GM18508 (cell line): ENCODE results near the gene SEMA6B.
"Not testable (repeated sequence)": the region's sequence is repeated elsewhere in the genome, so short reads cannot be mapped to it uniquely, and the experiment has no call there.

Source experiments
- ATAC-seq: cut with Tn5 transposase; IDR thresholded peaks from one replicate; pipeline ENCODE4 v1.9.1; 2021; ENCODE audit warnings: moderate number of reproducible peaks; ENCODE audit not compliant: insufficient read depth, unreplicated experiment

Gene SEMA6B

GRCh38 chr19:4553092-4553695, 6.3 kb downstream of the SEMA6B start:
- ATAC-seq, result no peak

GRCh38 chr19:4552525-4552819, 7.0 kb downstream of the SEMA6B start:
- ATAC-seq, result no peak

GRCh38 chr19:4550479-4551050, 8.9 kb downstream of the SEMA6B start:
- ATAC-seq, result no peak

GRCh38 chr19:4550018-4550417, 9.5 kb downstream of the SEMA6B start:
- no peak for ATAC-seq

- ATAC-seq, result no peak
Measured at GRCh38 chr19:4548238-4548584, 11.3 kb downstream of the SEMA6B start.

GRCh38 chr19:4547303-4548237, 11.9 kb downstream of the SEMA6B start:
- no peak for ATAC-seq

GRCh38 chr19:4543842-4544647, 15.4 kb downstream of the SEMA6B start:
- ATAC-seq, result no peak

GRCh38 chr19:4542896-4543841, 16.3 kb downstream of the SEMA6B start:
- ATAC-seq, result no peak

- ATAC-seq, result not testable (repeated sequence)
Measured at GRCh38 chr19:4541806-4542145, 17.7 kb downstream of the SEMA6B start.

- no peak for ATAC-seq
Measured at GRCh38 chr19:4541114-4541805, 18.2 kb downstream of the SEMA6B start.

- no peak for ATAC-seq
Measured at GRCh38 chr19:4539693-4540581, 19.5 kb downstream of the SEMA6B start, which contains the start of gene LRG1. TSS of gene LRG1 (minus strand) at chr19:4540036. CDS start at chr19:4540013, 23 bp downstream.

GRCh38 chr19:4539169-4539692, 20.3 kb downstream of the SEMA6B start:
- ATAC-seq, result no peak

- ATAC-seq, result no peak
Measured at GRCh38 chr19:4538601-4538954, 20.9 kb downstream of the SEMA6B start.

- ATAC-seq, result no peak
Measured at GRCh38 chr19:4537953-4538600, 21.4 kb downstream of the SEMA6B start.

- ATAC-seq, result no peak
Measured at GRCh38 chr19:4536798-4537197, 22.7 kb downstream of the SEMA6B start.

GRCh38 chr19:4534836-4535658, 24.4 kb downstream of the SEMA6B start, which contains the start of gene PLIN5:
TSS of gene PLIN5 (minus strand) at chr19:4535224. CDS start at chr19:4534074, 1,150 bp downstream.
- ATAC-seq, result no peak
